MM.1S (cell line): ENCODE results near the gene ZNF608.

Experiments used
- DNase-seq: peaks from one replicate; pipeline ENCODE4 v3.0.0-alpha.2; 2015
- H2AFZ ChIP-seq: fragments of 300-600 bp; sonication (generic); 2 replicates; pipeline ENCODE4 v1.6.0; 2016; ENCODE audit warnings: antibody characterized with exemption, low read length
- H3F3A ChIP-seq: fragments of 300-600 bp; sonication (generic); 2 replicates; pipeline ENCODE4 v1.6.1; 2016; ENCODE audit warnings: mild to moderate bottlenecking, antibody characterized with exemption, low read length, moderate library complexity, mixed read lengths; ENCODE audit not compliant: insufficient read depth
- H3K27ac ChIP-seq: fragments of 300-600 bp; sonication (generic); 2 replicates; pipeline ENCODE4 v1.5.1; 2016; ENCODE audit warnings: mild to moderate bottlenecking, low read length
- H3K27me3 ChIP-seq: fragments of 300-600 bp; sonication (generic); replicated peaks from 2 replicates; pipeline ENCODE4 v1.6.0; 2016; ENCODE audit warnings: low read length; ENCODE audit not compliant: insufficient read depth
- H3K36me3 ChIP-seq: fragments of 300-600 bp; sonication (generic); replicated peaks from 2 replicates; pipeline ENCODE4 v1.6.1; 2016; ENCODE audit warnings: mild to moderate bottlenecking, low read length, mixed read lengths; ENCODE audit not compliant: insufficient read depth
- H3K4me1 ChIP-seq: fragments of 300-600 bp; sonication (generic); 2 replicates; pipeline ENCODE4 v1.6.1; 2016; ENCODE audit warnings: low read length, mixed read lengths
- H3K4me2 ChIP-seq: fragments of 300-600 bp; sonication (generic); 2 replicates; pipeline ENCODE4 v1.6.0; 2016; ENCODE audit warnings: low read depth, low read length
- H3K4me3 ChIP-seq: fragments of 300-600 bp; sonication (generic); 2 replicates; pipeline ENCODE4 v1.5.1; 2016; ENCODE audit warnings: low read length, mixed read lengths
- H3K79me2 ChIP-seq: fragments of 300-600 bp; sonication (generic); 2 replicates; pipeline ENCODE4 v1.6.1; 2016; ENCODE audit warnings: mixed run types, low read length, mixed read lengths
- H3K9ac ChIP-seq: fragments of 300-600 bp; sonication (generic); 2 replicates; pipeline ENCODE4 v1.6.1; 2016; ENCODE audit warnings: low read length, mixed read lengths
- H3K9me2 ChIP-seq: fragments of 300-600 bp; sonication (generic); replicated peaks from 2 replicates; pipeline ENCODE4 v1.6.1; 2016; ENCODE audit warnings: mild to moderate bottlenecking, low read length, mixed read lengths; ENCODE audit not compliant: insufficient read depth
- H3K9me3 ChIP-seq: fragments of 300-600 bp; sonication (generic); replicated peaks from 2 replicates; pipeline ENCODE4 v1.6.1; 2016; ENCODE audit warnings: mild to moderate bottlenecking, low read length, mixed read lengths; ENCODE audit not compliant: insufficient read depth
- H4K20me1 ChIP-seq: fragments of 300-600 bp; sonication (generic); 2 replicates; pipeline ENCODE4 v1.6.1; 2016; ENCODE audit warnings: mild to moderate bottlenecking, low read length, moderate library complexity, mixed read lengths; ENCODE audit not compliant: insufficient read depth
- EZH2 ChIP-seq: fragments of 300-600 bp; sonication (generic); optimal IDR thresholded peaks from 2 replicates; pipeline ENCODE3; 2017; ENCODE audit warnings: low read depth, mild to moderate bottlenecking, antibody characterized with exemption, low read length, mixed read lengths
- EZH2phosphoT487 ChIP-seq: fragments of 300-600 bp; sonication (generic); IDR thresholded peaks from 2 replicates; pipeline ENCODE4 v1.6.1; 2018; ENCODE audit warnings: antibody characterized with exemption, low read length
- TF ChIP-seq, protein P1 (sequence below): fragments of 300-600 bp; sonication (generic); IDR thresholded peaks from 2 replicates; pipeline ENCODE4 v1.5.1; 2016; ENCODE audit warnings: antibody characterized with exemption, low read length, mixed read lengths

ZNF608 gene

DNA sequence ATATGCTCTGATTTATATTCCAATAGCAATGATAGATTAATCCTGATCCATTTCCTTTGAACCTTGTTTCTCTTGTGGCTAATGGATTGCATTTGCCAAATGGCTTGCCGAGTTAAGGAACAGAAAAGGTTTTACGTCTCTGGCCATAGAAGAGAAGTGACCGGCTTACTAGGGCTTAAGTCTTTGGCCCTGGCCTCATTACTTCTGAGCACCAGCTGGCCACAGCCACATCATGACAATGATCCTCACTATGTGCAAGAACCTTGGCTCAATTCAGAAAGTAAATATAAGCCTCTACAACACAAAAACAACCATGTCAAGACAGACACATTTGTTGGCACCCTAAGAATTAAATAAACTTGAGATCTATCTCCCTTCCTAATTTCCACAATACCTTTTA is 46.1 kb downstream of the ZNF608 start:
- no peak overlapping the region for H3K9ac ChIP-seq
- TF ChIP-seq EZH2 = no peak
- H3K4me1 ChIP-seq = peaks cover 20% of the 10 kb centered on the region
- H3K27ac ChIP-seq = no peak overlapping the region
- no peaks in the 10 kb centered on the region for H3K79me2 ChIP-seq
- no peak overlapping the region for H3K4me2 ChIP-seq
- no peak for DNase-seq
- H3K4me3 ChIP-seq = no peak overlapping the region
- H2AFZ ChIP-seq = no peak overlapping the region
- H3F3A ChIP-seq = no peaks in the 10 kb centered on the region
- no peaks in the 10 kb centered on the region for H4K20me1 ChIP-seq
- H3K36me3 ChIP-seq = no peaks in the 10 kb centered on the region
- H3K27me3 ChIP-seq = no peaks in the 10 kb centered on the region
- H3K9me3 ChIP-seq = no peaks in the 10 kb centered on the region
- H3K9me2 ChIP-seq = no peaks in the 10 kb centered on the region

DNA sequence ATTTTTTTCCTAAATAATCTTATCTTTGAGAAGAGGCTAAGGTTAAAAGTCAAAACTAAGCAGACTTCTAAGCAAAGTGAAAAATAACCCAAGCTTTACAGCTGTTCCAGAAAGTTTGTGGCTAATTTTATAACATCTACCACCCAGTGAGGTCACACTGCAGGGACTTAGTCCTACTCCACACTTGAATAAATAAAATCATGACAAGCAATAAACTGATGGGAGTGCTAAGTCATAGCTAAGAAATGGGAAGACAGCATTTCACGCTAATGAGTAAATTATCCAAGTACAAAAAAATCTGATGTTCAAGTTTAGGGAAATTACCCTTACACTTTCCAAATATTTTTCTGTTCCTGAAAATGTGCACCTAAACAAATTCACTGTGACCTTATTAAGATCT is 47.7 kb downstream of the ZNF608 start:
- Histone ChIP-seq H3K27me3 (no peaks in the 10 kb centered on the region), H3K9me2 (no peaks in the 10 kb centered on the region), H3K27ac (no peak overlapping the region), H3K9me3 (no peaks in the 10 kb centered on the region), H2AFZ (no peak overlapping the region), H3K4me3 (no peak overlapping the region), H3K9ac (no peak overlapping the region), H3F3A (no peaks in the 10 kb centered on the region), H3K79me2 (no peaks in the 10 kb centered on the region), H3K4me1 (peaks cover 8% of the 10 kb centered on the region; the same call in 1 of the 2 replicates), H3K4me2 (no peak overlapping the region), H4K20me1 (no peaks in the 10 kb centered on the region), H3K36me3 (no peaks in the 10 kb centered on the region)
- no peak for DNase-seq
- TF ChIP-seq, protein P1, sequence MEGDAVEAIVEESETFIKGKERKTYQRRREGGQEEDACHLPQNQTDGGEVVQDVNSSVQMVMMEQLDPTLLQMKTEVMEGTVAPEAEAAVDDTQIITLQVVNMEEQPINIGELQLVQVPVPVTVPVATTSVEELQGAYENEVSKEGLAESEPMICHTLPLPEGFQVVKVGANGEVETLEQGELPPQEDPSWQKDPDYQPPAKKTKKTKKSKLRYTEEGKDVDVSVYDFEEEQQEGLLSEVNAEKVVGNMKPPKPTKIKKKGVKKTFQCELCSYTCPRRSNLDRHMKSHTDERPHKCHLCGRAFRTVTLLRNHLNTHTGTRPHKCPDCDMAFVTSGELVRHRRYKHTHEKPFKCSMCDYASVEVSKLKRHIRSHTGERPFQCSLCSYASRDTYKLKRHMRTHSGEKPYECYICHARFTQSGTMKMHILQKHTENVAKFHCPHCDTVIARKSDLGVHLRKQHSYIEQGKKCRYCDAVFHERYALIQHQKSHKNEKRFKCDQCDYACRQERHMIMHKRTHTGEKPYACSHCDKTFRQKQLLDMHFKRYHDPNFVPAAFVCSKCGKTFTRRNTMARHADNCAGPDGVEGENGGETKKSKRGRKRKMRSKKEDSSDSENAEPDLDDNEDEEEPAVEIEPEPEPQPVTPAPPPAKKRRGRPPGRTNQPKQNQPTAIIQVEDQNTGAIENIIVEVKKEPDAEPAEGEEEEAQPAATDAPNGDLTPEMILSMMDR = no peak
- TF ChIP-seq EZH2phosphoT487 (no peak), EZH2 (no peak)

DNA sequence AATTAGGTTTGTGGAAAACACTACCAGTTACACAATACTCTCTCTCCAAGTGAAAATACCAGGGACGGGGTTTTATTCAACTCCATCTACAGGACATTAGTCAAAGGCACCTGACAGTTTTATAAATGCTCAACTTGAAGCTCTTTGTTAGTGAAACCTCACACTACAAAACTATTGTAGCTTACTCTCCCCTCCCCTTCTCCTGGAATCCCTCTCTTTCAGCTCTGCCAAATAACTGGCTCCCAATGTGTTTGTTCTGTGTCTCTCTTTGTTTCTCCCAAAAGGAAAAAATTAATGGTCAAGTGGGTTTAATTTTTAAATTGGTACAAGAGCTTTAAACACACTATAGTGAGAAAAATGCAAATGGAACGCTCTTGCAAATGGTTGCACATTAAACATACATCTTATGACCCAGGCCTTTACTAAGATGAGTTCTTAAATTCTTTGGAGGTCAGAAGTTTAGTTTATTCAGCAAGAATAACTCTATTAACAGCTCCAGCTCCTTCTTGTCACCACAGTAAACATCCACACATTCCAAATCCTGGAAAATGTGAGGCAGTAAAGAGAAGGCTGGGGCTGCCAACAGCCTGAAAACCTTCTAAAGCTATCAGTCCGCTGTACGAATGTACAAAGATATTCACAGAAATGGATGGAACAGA is 48.4 kb downstream of the ZNF608 start:
- no peak overlapping the region for H3K9ac ChIP-seq
- no peaks in the 10 kb centered on the region for H3F3A ChIP-seq
- H3K36me3 ChIP-seq = no peaks in the 10 kb centered on the region
- TF ChIP-seq EZH2 (no peak), EZH2phosphoT487 (no peak)
- TF ChIP-seq, protein P1 = no peak
- H3K27ac ChIP-seq = no peak overlapping the region
- H3K9me2 ChIP-seq = no peaks in the 10 kb centered on the region
- no peaks in the 10 kb centered on the region for H4K20me1 ChIP-seq
- peaks cover 8% of the 10 kb centered on the region; the same call in 1 of the 2 replicates for H3K4me1 ChIP-seq
- H3K4me2 ChIP-seq = no peak overlapping the region
- no peaks in the 10 kb centered on the region for H3K79me2 ChIP-seq
- H3K9me3 ChIP-seq = no peaks in the 10 kb centered on the region
- no peaks in the 10 kb centered on the region for H3K27me3 ChIP-seq
- H2AFZ ChIP-seq = no peak overlapping the region
- H3K4me3 ChIP-seq = no peak overlapping the region
- DNase-seq = no peak

DNA sequence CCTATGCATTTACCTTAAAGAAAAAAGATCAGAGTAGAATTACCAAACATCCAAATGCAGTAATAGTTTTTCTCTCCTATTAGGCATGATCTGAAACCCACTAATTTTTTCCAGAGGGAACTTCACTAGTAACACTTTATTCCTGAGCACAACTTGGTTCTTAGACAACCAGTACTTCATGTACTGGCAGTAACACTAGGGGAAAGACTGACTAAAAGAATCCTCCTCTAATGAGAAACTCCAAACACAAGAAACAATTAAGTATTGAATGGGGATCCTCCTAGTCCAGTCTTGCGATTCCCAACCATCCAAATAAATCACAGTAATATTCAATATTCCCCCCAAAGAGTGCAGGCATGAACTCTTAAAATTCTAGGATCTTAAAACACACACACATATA is 48.9 kb downstream of the ZNF608 start:
- Histone ChIP-seq H3F3A (no peaks in the 10 kb centered on the region), H3K9me3 (no peaks in the 10 kb centered on the region), H3K79me2 (no peaks in the 10 kb centered on the region), H2AFZ (no peak overlapping the region), H3K4me3 (no peak overlapping the region), H3K36me3 (no peaks in the 10 kb centered on the region), H4K20me1 (no peaks in the 10 kb centered on the region), H3K9me2 (no peaks in the 10 kb centered on the region), H3K9ac (no peak overlapping the region), H3K27me3 (no peaks in the 10 kb centered on the region), H3K4me1 (peaks cover 8% of the 10 kb centered on the region; the same call in 1 of the 2 replicates), H3K27ac (no peak overlapping the region), H3K4me2 (no peak overlapping the region)
- no peak for DNase-seq
- TF ChIP-seq, protein P1 = no peak
